H1 (cell line): ENCODE results near the gene SLC66A3. TPM values are rescaled to one million over a fixed set of nuclear protein-coding genes. Genes with fewer than 3 reads are reported as not detected.

ENCODE experiments used
- CTCF ChIA-PET: fragments of 300-600 bp; sonication (Branson Sonifier 250); formaldehyde crosslinking; loops from one replicate; lab custom pipeline; 2021; ENCODE audit not compliant: partially characterized antibody; lab: Charles Lee
- POLR2A ChIA-PET: fragments of 300-600 bp; sonication (Branson Sonifier 250); formaldehyde crosslinking; loops from one replicate; lab custom pipeline; 2021; ENCODE audit warnings: inconsistent platforms; ENCODE audit not compliant: partially characterized antibody; lab: Charles Lee
- DNase-seq, 2 experiments: peaks; one replicate each; pipeline versions ENCODE4 v3.0.0 to v3.0.0-alpha.2; 2010 to 2022; ENCODE audit warnings: low spot score in 2 of 2, low read depth in 1 of 2, mixed read lengths in 1 of 2
- FAIRE-seq: peaks from 2 replicates; lab custom pipeline; 2011; peaks lifted over from hg19 to GRCh38; lab: Jason Lieb, UNC
- H2AFZ ChIP-seq: 2 replicates; pipeline ENCODE4 v1.8.1; 2012; ENCODE audit warnings: low read length, inconsistent platforms
- H2AK5ac ChIP-seq: 2 replicates; pipeline ENCODE4 v1.6.1; 2013; ENCODE audit warnings: low read depth, low read length
- H2BK120ac ChIP-seq: replicated peaks from 2 replicates; pipeline ENCODE3; 2013; ENCODE audit warnings: low read depth, low read length, inconsistent platforms
- H2BK12ac ChIP-seq: 2 replicates; pipeline ENCODE4 v1.6.1; 2013; ENCODE audit warnings: low read depth, low read length
- H2BK15ac ChIP-seq: 2 replicates; pipeline ENCODE4 v1.6.1; 2013; ENCODE audit warnings: low read length
- H2BK20ac ChIP-seq: 2 replicates; pipeline ENCODE4 v1.6.1; 2013; ENCODE audit warnings: low read length
- H2BK5ac ChIP-seq: 2 replicates; pipeline ENCODE4 v1.6.1; 2013; ENCODE audit warnings: low read depth, low read length
- H3K14ac ChIP-seq: 2 replicates; pipeline ENCODE4 v1.6.1; 2013; ENCODE audit warnings: inconsistent platforms; ENCODE audit not compliant: insufficient read length
- H3K18ac ChIP-seq: 2 replicates; pipeline ENCODE4 v1.6.1; 2013; ENCODE audit warnings: low read length; ENCODE audit errors: extremely low read depth
- H3K23ac ChIP-seq: 2 replicates; pipeline ENCODE4 v1.6.1; 2013; ENCODE audit warnings: inconsistent platforms; ENCODE audit not compliant: insufficient read length
- H3K23me2 ChIP-seq: 2 replicates; pipeline ENCODE4 v1.6.1; 2013; ENCODE audit warnings: low read depth, low read length
- H3K27ac ChIP-seq: 2 replicates; pipeline ENCODE4 v1.6.1; 2011; ENCODE audit warnings: low read depth, low read length, inconsistent platforms
- H3K27me3 ChIP-seq, 4 experiments: replicated peaks in 1 of 4; 1 replicate in 1 of 4; 2 replicates in 3 of 4; pipeline versions ENCODE4 v1.6.1 to v1.8.1; 2011 to 2013; ENCODE audit warnings: low read length in 3 of 4, mild to moderate bottlenecking in 3 of 4, inconsistent platforms in 2 of 4, mixed read lengths in 2 of 4, moderate library complexity in 1 of 4; ENCODE audit not compliant: control insufficient read depth in 3 of 4, insufficient read depth in 3 of 4; ENCODE audit errors: extremely low read depth in 1 of 4
- H3K36me3 ChIP-seq, 4 experiments: 2 replicates each; pipeline versions ENCODE4 v1.6.1 to v1.8.1; 2011 to 2013; ENCODE audit warnings: mild to moderate bottlenecking in 4 of 4, low read length in 3 of 4, moderate library complexity in 2 of 4, control low read depth in 1 of 4, inconsistent platforms in 1 of 4; ENCODE audit not compliant: insufficient read depth in 4 of 4, control insufficient read depth in 2 of 4
- H3K4ac ChIP-seq: replicated peaks from 2 replicates; pipeline ENCODE3; 2013; ENCODE audit warnings: low read length, low read depth, mixed read lengths, inconsistent platforms; ENCODE audit not compliant: insufficient read length
- H3K4me1 ChIP-seq, 4 experiments: replicated peaks in 1 of 4; 1 replicate in 1 of 4; 2 replicates in 3 of 4; pipeline versions ENCODE4 v1.6.1 to v1.8.1; 2011 to 2013; ENCODE audit warnings: low read length in 3 of 4, inconsistent platforms in 2 of 4, mixed read lengths in 1 of 4; ENCODE audit not compliant: insufficient read depth in 4 of 4, control insufficient read depth in 3 of 4
- H3K4me2 ChIP-seq, 2 experiments: 2 replicates each; pipeline versions ENCODE4 v1.6.1 to v1.8.1; 2011 to 2013; ENCODE audit warnings: low read depth in 2 of 2, low read length in 2 of 2, control low read depth in 1 of 2, inconsistent platforms in 1 of 2, mild to moderate bottlenecking in 1 of 2; ENCODE audit not compliant: insufficient read depth in 1 of 2
- H3K4me3 ChIP-seq, 4 experiments: fragments of 200-600, 300-600 bp in 1 of 4; sonication (generic), shearing (Covaris generic), sonication (Bioruptor Twin) in 1 of 4; 2 replicates each; pipeline versions ENCODE4 v1.5.1 to v1.8.1; 2011 to 2016; ENCODE audit warnings: low read length in 4 of 4, low read depth in 3 of 4, control low read depth in 2 of 4, inconsistent platforms in 2 of 4, mild to moderate bottlenecking in 2 of 4, mixed read lengths in 1 of 4, moderate library complexity in 1 of 4; ENCODE audit not compliant: insufficient read depth in 2 of 4; ENCODE audit errors: extremely low read depth in 1 of 4
- H3K56ac ChIP-seq: replicated peaks from 2 replicates; pipeline ENCODE3; 2013; ENCODE audit warnings: low read depth, mild to moderate bottlenecking, mixed read lengths, low read length, inconsistent platforms; ENCODE audit not compliant: insufficient read length
- H3K79me1 ChIP-seq: 2 replicates; pipeline ENCODE4 v1.6.1; 2013; ENCODE audit warnings: low read depth, low read length, control low read depth
- H3K79me2 ChIP-seq, 2 experiments: 2 replicates each; pipeline versions ENCODE4 v1.6.1 to v1.8.1; 2012 to 2013; ENCODE audit warnings: low read length in 2 of 2, mild to moderate bottlenecking in 2 of 2, inconsistent platforms in 1 of 2; ENCODE audit not compliant: insufficient read depth in 2 of 2, control insufficient read depth in 1 of 2
- H3K9ac ChIP-seq, 4 experiments: replicated peaks in 1 of 4; 1 replicate in 1 of 4; 2 replicates in 3 of 4; pipeline versions ENCODE4 v1.6.1 to v1.8.1; 2011 to 2013; ENCODE audit warnings: low read depth in 3 of 4, low read length in 3 of 4, control low read depth in 2 of 4, mild to moderate bottlenecking in 2 of 4, moderate library complexity in 2 of 4, inconsistent platforms in 1 of 4; ENCODE audit errors: extremely low read depth in 1 of 4
- H3K9me3 ChIP-seq, 2 experiments: 2 replicates each; pipeline versions ENCODE4 v1.6.1 to v1.8.1; 2012 to 2013; ENCODE audit warnings: mild to moderate bottlenecking in 2 of 2, moderate library complexity in 2 of 2, control low read depth in 1 of 2, inconsistent platforms in 1 of 2, low read depth in 1 of 2, low read length in 1 of 2, mixed read lengths in 1 of 2; ENCODE audit not compliant: insufficient read depth in 2 of 2
- H4K20me1 ChIP-seq, 2 experiments: replicated peaks in 1 of 2; 2 replicates each; pipeline versions ENCODE3 to v1.8.1; 2011 to 2013; ENCODE audit warnings: inconsistent platforms in 2 of 2, low read length in 2 of 2, mild to moderate bottlenecking in 1 of 2; ENCODE audit not compliant: insufficient read depth in 2 of 2, control insufficient read depth in 1 of 2
- H4K5ac ChIP-seq: 2 replicates; pipeline ENCODE4 v1.6.1; 2013; ENCODE audit warnings: low read length, low read depth, mixed read lengths, inconsistent platforms; ENCODE audit not compliant: insufficient read length
- H4K8ac ChIP-seq: 2 replicates; pipeline ENCODE4 v1.8.0; 2013; ENCODE audit warnings: mild to moderate bottlenecking, moderate library complexity, low read length, inconsistent platforms; ENCODE audit not compliant: insufficient read depth; ENCODE audit errors: extremely low read depth
- H4K91ac ChIP-seq: replicated peaks from 2 replicates; pipeline ENCODE3; 2013; ENCODE audit warnings: low read length, mixed read lengths, inconsistent platforms; ENCODE audit not compliant: insufficient read length
- BACH1 ChIP-seq: IDR thresholded peaks from 2 replicates; pipeline ENCODE4 v1.6.1; 2012; ENCODE audit warnings: low read length, improper control_type of control experiment
- CHD2 ChIP-seq: IDR thresholded peaks from 2 replicates; pipeline ENCODE4 v1.6.1; 2012; ENCODE audit warnings: low read length, improper control_type of control experiment
- EGR1 ChIP-seq: IDR thresholded peaks from 2 replicates; pipeline ENCODE4 v1.6.1; 2011; ENCODE audit warnings: low read depth, low read length, borderline replicate concordance
- FOSL1 ChIP-seq: IDR thresholded peaks from 2 replicates; pipeline ENCODE4 v1.6.1; 2011; ENCODE audit warnings: mild to moderate bottlenecking, low read depth, low read length, moderate library complexity; ENCODE audit not compliant: insufficient read depth
- GABPA ChIP-seq: IDR thresholded peaks from 2 replicates; pipeline ENCODE4 v1.6.1; 2011; ENCODE audit warnings: mild to moderate bottlenecking, low read length, moderate library complexity, borderline replicate concordance; ENCODE audit not compliant: insufficient read depth
- KDM1A ChIP-seq: fragments of 200-600, 300-600 bp; sonication (generic); IDR thresholded peaks from 2 replicates; pipeline ENCODE4 v1.7.1; 2016; ENCODE audit warnings: mild to moderate bottlenecking, low read length, borderline replicate concordance
- RAD21 ChIP-seq, 2 experiments: IDR thresholded peaks in 1 of 2; conservative IDR thresholded peaks in 1 of 2; 2 replicates each; pipeline ENCODE4 v1.6.1; 2011; ENCODE audit warnings: low read depth in 2 of 2, low read length in 2 of 2, improper control_type of control experiment in 1 of 2, inconsistent platforms in 1 of 2, mild to moderate bottlenecking in 1 of 2, moderate library complexity in 1 of 2
- RBBP5 ChIP-seq: IDR thresholded peaks from 2 replicates; pipeline ENCODE4 v1.7.1; 2012; ENCODE audit warnings: low read depth, mild to moderate bottlenecking, inconsistent platforms, low read length, moderate library complexity, borderline replicate concordance
- SAP30 ChIP-seq: fragments of 300-600 bp; sonication (generic); IDR thresholded peaks from 2 replicates; pipeline ENCODE4 v1.7.1; 2012; ENCODE audit warnings: low read length, moderate library complexity, mild to moderate bottlenecking, inconsistent platforms; ENCODE audit not compliant: insufficient read depth, insufficient replicate concordance
- SIX5 ChIP-seq: IDR thresholded peaks from 2 replicates; pipeline ENCODE4 v1.6.1; 2011; ENCODE audit warnings: mild to moderate bottlenecking, low read depth, low read length
- TAF7 ChIP-seq: optimal IDR thresholded peaks from 2 replicates; pipeline ENCODE3; 2011; ENCODE audit warnings: low read depth, mild to moderate bottlenecking, inconsistent platforms, low read length, moderate library complexity, borderline replicate concordance
- TCF12 ChIP-seq: IDR thresholded peaks from 2 replicates; pipeline ENCODE4 v1.6.1; 2011; ENCODE audit warnings: low read depth, mild to moderate bottlenecking, low read length
- ZNF274 ChIP-seq: IDR thresholded peaks from 2 replicates; pipeline ENCODE4 v1.7.0; 2012; ENCODE audit warnings: low read length, borderline replicate concordance; ENCODE audit errors: extremely low read depth
- whole genome bisulfite sequencing, 2 experiments: shearing (Covaris generic) in 1 of 2; methylation state at CpG; one replicate each; pipeline versions ENCODE4 v1.1.6 to v1.1.7; 2013 to 2015; ENCODE audit warnings: low lambda C conversion rate in 2 of 2, mixed read lengths in 2 of 2, inconsistent platforms in 1 of 2, low coverage in 1 of 2, missing lambda C conversion rate in 1 of 2; ENCODE audit not compliant: insufficient replicate concordance in 2 of 2, insufficient coverage in 1 of 2, insufficient read length in 1 of 2; ENCODE audit errors: extremely low coverage in 1 of 2, missing lambda C conversion rate in 1 of 2; 5-methylcytosine and 5-hydroxymethylcytosine counted together
- polyA plus RNA-seq, 7 experiments: library from polyadenylated mRNA; depleted of rRNA in 3 of 7; stranded (reverse) in 5 of 7; unstranded in 2 of 7; fragments of >200 nt in 5 of 7; fragments of 200-250 nt in 2 of 7; gene quantifications; 1 replicate in 5 of 7; 2 replicates in 1 of 7; 4 replicates in 1 of 7; pipeline versions ENCODE4 v1.2.1 to v1.2.3, GENCODE V29; 2011 to 2013; ENCODE audit warnings: missing spikeins in 2 of 7, mixed read lengths in 2 of 7
- total RNA-seq: library from RNA; stranded (reverse); fragmentation: NEBNext Ultra II Directional; extraction: Animal tissue kit (Norgen Biotek cat#: 25700); gene quantifications from 2 replicates; pipeline ENCODE4 v1.2.1, GENCODE V29; 2021

Gene SLC66A3
- total and polyA plus RNA-seq, 2 of the 8 experiments (the other 6 are each of a cell fraction or from before 2014, with no cell fraction given) = 8.7 to 27.8 TPM

DNA sequence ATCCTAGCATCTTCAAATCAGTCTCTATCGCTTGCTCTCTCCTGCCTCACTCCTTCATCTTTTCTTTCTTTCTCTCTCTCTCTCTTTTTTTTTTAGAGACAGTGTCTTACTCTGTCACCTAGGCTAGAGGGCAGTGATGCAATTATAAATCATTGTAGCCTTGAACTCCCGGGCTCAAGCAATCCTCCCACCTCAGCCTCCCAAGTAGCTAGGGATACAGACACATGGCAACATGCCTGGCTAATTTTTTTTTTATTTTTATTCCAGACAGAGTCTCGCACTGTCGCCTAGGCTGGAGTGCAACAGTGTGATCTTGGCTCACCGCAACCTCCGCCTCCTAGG lies 10.6 kb upstream of the SLC66A3 start:
- FAIRE-seq (no peak), DNase-seq (no peak)
- Histone ChIP-seq H4K5ac (no peak overlapping the region), H3K79me1 (no peaks in the 10 kb centered on the region), H2BK12ac (no peak overlapping the region), H3K14ac (no peak overlapping the region), H3K18ac (no peak overlapping the region), H3K27ac (no peak overlapping the region), H3K9ac (no peak overlapping the region), H3K23ac (no peak overlapping the region), H2AFZ (no peak overlapping the region), H2BK15ac (no peak overlapping the region), H2BK5ac (no peak overlapping the region), H2BK120ac (no peak overlapping the region), H3K4me3 (no peak overlapping the region), H3K23me2 (no peaks in the 10 kb centered on the region), H2BK20ac (no peak overlapping the region), H4K8ac (no peak overlapping the region), H3K4ac (no peak overlapping the region), H4K91ac (no peak overlapping the region), H2AK5ac (no peak overlapping the region), H3K4me1 (no peaks in the 10 kb centered on the region), H3K36me3 (no peaks in the 10 kb centered on the region), H3K9me3 (peaks cover 4 to 5% of the 10 kb centered on the region in 2 experiments; a peak in 3 of 4 replicates), H4K20me1 (no peaks in the 10 kb centered on the region), H3K56ac (no peak overlapping the region), H3K4me2 (no peak overlapping the region), H3K27me3 (no peaks in the 10 kb centered on the region; a peak in 1 of 7 replicates), H3K79me2 (no peaks in the 10 kb centered on the region)
- CTCF ChIA-PET = interaction anchor here (0.6 to 3.1 kb wide), 11 partner anchors 11 to 438 kb away, joined by 3 to 21 read pairs (median 4); a partner anchor contains a TSS
- WGBS, 2 experiments = 92% methylated on average over 5 of the region's 6 CpGs; no CpG with 5 or more reads in 1 of the 2 experiments
- no peak for TF ChIP-seq RBBP5
- TF ChIP-seq SAP30 = no peak
- no peak for TF ChIP-seq TAF7
- no peak for TF ChIP-seq KDM1A
- no peak for TF ChIP-seq GABPA
- TF ChIP-seq SIX5 = no peak
- TF ChIP-seq CHD2 = no peak
- no peak for TF ChIP-seq BACH1
- no peak for TF ChIP-seq ZNF274
- TF ChIP-seq RAD21 (IDR thresholded peaks at IDR 0.05 in 1 of 2, conservative IDR thresholded peaks at IDR 0.05 in 1 of 2; ENCODE audit: low read depth in 2 of 2, low read length in 2 of 2) = no peak
- TF ChIP-seq EGR1 = no peak
- TF ChIP-seq TCF12 = no peak
- no peak for TF ChIP-seq FOSL1
- POLR2A ChIA-PET = interaction anchor here (0.6 to 2.4 kb wide), 3 partner anchors 9 to 57 kb away, joined by 3 to 5 read pairs (median 5); a partner anchor contains a TSS
